Left hindlimb (tissue), 1 donor: ENCODE results near the gene OPHN1.
A peak's percentile ranks its signal among the peaks of the same experiment; 100 is the strongest.
"Not testable (repeated sequence)": the region's sequence is repeated elsewhere in the genome, so short reads cannot be mapped to it uniquely, and the experiment has no call there.

Experiments
- DNase-seq: peaks from one replicate; pipeline ENCODE4 v3.0.0-alpha.2; 2018

OPHN1 gene

GRCh38 chrX:68354879-68355628 is 78.2 kb downstream of the OPHN1 start:
- no peak for DNase-seq

DNA sequence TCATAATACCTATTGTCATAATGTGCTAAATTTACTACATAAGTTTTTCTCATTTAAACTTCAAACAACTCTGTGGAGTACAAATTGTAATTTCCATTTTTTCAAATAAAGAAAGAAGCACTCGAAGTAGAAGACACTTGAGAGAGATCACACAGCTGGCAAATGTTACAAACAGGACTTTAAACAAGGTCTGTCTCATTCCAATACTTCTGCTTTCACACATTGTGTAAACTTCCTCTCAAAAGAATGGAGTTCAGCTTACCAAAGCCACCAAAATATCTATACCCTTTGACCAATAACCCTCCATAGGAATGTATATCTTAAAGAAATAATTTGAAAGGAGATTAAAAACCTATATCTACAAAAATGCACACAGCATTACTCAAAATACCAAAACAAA is 88.3 kb downstream of the OPHN1 start:
- DNase-seq, result no peak

DNA sequence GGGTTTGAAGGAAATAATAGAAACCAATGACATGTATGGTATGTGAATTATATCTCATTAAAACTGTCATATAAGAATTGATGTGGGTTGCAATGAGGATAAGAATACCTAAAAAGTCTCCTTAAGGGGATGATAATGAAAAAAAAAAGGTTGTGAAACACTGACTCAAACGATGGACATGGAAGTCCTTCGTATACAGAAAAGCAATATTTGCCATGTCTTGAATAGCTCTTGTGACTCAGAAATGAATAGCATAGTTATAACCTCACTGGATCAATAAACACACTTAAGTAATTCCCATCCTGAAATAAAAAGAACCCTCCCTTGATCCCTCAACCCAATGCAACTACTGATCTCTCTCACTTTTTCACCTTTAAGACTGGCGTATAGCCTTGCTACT is 89.7 kb downstream of the OPHN1 start:
- no peak for DNase-seq

DNA sequence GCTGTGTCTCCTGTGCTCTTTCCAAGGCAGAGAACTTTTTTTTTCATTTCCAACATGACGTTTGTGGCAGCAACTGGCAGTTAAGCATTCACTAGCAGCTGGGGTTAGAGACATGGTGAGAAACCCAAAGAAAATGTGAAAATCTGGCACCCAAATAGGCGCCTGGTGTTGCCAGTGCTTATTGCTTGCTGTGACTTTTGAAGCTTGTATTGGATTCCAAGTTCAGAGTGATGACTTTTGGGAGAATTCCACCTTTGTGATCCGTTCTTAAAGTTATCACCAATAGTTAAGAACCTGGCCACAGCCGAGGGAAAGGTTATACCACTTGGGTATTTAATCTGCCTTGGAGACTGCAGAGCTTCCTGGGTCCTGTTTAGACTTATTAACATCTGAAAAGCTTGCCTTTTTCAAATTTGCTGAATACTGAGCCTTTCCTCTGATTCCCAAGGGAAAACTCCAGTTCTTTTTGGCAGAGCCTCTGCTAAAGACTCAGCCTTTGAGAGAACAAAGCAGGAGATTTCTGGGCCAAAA is 101.0 kb downstream of the OPHN1 start:
- peak; percentile 28 for DNase-seq

DNA sequence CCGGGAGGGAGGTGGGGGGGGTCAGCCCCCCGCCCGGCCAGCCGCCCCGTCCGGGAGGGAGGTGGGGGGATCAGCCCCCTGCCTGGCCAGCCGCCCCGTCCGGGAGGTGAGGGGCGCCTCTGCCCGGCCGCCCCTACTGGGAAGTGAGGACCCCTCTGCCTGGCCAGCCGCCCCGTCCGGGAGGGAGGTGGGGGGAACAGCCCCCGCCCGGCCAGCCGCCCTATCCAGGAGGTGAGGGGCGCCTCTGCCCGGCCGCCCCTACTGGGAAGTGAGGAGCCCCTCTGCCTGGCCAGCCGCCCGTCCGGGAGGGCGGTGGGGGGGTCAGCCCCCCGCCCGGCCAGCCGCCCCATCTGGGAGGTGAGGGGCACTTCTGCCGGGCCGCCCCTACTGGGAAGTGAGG is 106.5 kb downstream of the OPHN1 start:
- not testable (repeated sequence) for DNase-seq

- DNase-seq, result no peak
Measured at GRCh38 chrX:68307769-68308168, 125.5 kb downstream of the OPHN1 start.

GRCh38 chrX:68304602-68305001 is 128.7 kb downstream of the OPHN1 start:
- DNase-seq, result no peak

DNA sequence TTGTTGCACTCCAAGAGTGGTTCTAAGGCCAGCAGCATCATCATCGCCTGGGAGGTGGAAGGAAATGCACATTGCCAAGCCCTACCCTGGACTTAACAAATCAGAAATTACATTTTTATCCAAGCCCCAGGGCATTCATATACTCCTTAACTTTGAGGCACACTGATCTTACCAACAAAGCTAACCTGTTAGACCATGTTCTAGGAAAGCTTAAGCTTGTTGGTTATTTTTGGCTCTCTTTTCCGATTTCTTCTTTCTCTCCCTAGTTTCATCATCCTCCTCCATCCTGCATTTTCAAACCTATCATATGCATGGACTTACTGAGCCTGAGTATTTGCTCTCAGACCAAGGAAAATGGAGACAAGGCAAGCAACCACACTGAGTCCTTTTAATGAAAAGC is 133.4 kb downstream of the OPHN1 start:
- DNase-seq, result no peak

- no peak for DNase-seq
Measured at GRCh38 chrX:68292471-68292870, 140.8 kb downstream of the OPHN1 start.

- no peak for DNase-seq
Measured at GRCh38 chrX:68288127-68288526, 145.2 kb downstream of the OPHN1 start.

DNA sequence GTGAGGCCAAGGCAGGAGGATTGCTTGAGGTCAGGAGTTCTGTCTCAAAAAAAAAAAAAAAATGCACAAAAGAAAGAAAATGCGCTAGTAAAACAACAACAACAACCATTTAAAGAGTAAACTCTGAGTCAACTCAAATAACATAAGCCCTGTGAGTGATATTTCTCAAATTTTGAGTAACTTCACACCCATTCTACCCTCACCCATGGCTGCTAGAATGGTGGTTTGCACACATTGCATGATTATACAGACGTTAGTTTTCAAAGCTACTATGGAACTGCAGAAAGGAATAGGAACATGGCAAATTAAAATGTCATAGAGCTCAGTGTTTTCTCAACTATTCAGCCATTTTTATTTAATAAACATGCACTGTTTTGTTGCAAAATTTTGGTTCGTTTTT is 145.9 kb downstream of the OPHN1 start:
- DNase-seq, result no peak

DNA sequence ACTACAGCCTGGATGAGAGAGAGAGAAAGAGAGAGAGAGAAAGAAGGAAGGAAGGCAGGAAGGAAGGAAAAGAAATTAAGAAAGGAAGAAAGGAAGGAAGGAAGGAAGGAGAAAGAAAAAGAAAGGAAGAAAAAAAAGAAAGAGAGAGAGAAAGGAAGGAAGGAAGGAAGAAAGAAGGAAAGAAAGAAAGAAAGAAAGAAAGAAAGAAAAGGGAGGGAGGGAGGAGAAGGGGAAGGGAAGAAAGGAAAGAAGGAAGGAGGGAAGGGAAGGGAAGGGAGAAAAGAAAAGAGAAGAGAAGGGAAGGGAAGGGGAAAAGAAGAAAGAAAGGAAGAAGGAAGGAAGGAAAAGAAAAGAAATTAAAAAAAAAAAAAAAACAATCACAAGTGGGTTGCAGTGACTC is 146.3 kb downstream of the OPHN1 start:
- DNase-seq, result no peak

- no peak for DNase-seq
Measured at GRCh38 chrX:68286076-68286475, 147.2 kb downstream of the OPHN1 start.

GRCh38 chrX:68284281-68284904 is 148.9 kb downstream of the OPHN1 start:
- DNase-seq, result no peak

- no peak for DNase-seq
Measured at GRCh38 chrX:68273887-68274286, 159.4 kb downstream of the OPHN1 start.

DNA sequence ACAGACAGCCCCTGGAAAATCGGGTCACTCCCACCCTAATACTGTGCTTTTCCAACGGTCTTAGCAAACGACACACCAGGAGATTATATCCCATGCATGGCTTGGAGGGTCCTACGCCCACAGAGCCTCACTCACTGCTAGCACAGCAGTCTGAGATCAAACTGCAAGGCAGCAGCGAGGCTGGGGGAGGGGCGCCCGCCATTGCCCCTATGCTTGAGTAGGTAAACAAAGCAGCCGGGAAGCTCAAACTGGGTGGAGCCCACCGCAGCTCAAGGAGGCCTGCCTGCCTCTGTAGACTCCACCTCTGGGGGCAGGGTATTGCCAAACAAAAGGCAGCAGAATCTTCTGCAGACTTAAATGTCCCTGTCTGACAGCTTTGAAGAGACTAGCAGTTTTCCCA is 168.5 kb downstream of the OPHN1 start:
- DNase-seq, result not testable (repeated sequence)

DNA sequence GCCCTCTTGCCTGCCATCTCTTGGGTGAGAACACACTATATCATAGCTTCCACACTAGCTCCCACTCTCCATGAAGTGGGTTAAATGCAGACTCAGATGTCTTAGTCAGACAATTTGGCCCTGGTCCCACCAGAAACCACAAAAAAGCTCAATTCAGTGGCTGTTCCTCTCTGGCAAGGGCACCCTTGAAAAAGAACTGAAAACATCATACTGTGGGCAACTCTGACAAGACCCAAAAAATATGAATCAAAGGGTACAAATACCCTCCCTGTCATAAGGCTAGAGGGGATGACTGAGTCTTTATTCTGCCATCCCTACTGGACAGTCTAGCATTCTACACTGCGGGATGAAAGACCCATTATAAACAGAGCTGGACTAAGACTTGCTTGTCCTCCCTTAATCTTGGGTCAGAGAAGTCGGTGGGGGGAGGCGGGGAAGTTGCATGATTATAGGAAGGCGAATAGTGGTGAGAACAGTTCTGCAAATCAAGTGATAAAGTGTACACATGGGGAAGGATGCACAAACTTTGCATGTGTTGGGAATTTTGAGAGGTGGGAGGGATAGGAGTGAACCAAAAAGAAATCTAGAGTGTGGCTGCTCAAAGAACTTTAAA is 172.1 kb downstream of the OPHN1 start:
- DNase-seq, result no peak

- no peak for DNase-seq
Measured at GRCh38 chrX:68256990-68257389, 176.3 kb downstream of the OPHN1 start.

DNA sequence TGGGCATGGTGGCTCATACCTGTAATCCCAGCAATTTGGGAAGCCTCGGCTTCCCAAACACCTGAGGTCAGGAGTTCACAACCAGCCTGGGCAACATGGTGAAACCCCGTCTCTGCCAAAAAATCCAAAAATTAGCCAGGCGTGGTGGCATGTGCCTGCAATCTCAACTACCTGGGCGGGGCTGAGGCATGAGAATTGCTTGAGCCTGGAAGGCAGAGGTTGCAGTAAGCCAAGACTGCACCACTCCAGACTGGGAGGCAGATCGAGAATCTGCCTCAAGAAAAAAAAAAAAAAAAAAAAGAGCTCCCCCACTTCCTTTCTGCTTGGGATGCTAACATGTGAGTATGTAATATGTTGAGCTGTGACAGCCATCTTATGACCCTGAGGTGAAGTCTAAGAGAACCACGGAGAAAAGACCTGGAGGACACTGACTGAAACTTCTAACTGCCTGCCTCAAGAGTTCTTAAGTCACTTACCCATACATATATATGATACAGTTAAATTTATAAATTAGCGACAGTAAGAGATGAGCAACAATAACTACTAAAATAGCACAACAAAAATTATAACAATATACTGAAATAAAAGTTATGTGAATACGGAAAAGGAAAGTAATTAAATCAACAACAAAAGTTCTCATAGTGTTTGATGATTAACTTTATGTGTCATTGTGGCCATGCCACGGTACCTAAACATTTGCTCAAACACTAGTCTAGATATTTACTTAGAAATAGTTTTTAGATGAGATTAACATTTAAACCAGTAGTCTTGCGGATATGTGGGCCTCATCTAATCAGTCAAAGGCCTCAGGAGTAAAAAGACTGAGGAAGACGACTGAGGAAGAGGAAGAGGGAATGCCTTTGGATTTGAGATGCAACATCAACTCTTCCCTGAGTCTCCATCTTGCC is 178.3 kb downstream of the OPHN1 start:
- DNase-seq, result no peak

- no peak for DNase-seq
Measured at GRCh38 chrX:68252664-68253063, 180.6 kb downstream of the OPHN1 start.

GRCh38 chrX:68249903-68250302 is 183.4 kb downstream of the OPHN1 start:
- no peak for DNase-seq

GRCh38 chrX:68249401-68249831 is 183.9 kb downstream of the OPHN1 start:
- peak; percentile 65 for DNase-seq

- DNase-seq, result no peak
Measured at GRCh38 chrX:68238568-68238967, 194.7 kb downstream of the OPHN1 start.
